GM19193 (cell line): ENCODE measurements around the gene TCF20.

Source experiments
- POLR2A ChIP-seq: IDR thresholded peaks from 4 replicates; pipeline ENCODE4 v1.6.1; 2011; ENCODE audit not compliant: insufficient read depth, insufficient read length; ENCODE audit errors: extremely low read depth

The TCF20 gene

GRCh38 chr22:42291287-42291686 lies 20.8 kb upstream of the TCF20 start:
- TF ChIP-seq POLR2A: no peak

GRCh38 chr22:42289671-42290541 lies 19.5 kb upstream of the TCF20 start:
- no peak for TF ChIP-seq POLR2A

DNA sequence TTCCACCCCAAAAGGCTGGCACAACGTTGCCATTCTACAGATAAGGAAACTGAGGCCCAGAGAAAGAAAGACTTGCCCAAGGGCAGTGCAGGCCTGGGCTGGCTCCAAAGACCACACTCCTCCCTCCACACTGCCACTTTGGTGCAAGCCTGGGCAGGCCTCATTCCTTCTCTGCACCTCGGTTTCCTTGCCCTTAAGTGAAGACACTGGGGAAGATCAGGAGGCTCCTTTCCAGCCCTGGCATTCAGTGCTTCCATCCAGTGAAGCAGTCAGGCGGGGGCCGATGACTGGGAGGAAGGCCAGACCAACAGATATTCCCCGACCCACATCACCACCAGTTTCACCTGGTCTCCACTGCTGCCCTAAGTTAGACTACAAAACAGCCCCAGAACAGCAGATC lies 18.3 kb upstream of the TCF20 start:
- no peak for TF ChIP-seq POLR2A

GRCh38 chr22:42287174-42287890 lies 16.9 kb upstream of the TCF20 start:
- TF ChIP-seq POLR2A: no peak

DNA sequence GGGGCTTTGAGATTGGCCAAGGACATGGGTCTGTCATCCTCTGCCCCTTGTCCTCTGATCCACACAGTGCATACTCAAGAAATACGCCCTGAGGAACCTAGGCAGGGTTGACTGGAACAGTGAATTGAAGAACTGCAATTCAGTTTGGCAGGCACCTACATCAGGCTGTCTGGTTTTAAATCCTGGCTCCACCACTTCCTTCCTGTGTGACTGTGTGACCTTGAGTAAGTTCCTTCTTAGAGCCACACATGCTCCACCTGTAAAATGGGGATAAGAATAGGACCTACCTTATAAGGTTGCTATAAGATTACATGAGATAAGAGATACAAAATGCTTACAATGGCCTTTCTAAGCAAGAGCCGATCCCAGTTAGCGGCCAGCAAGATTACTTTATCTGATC lies 15.8 kb upstream of the TCF20 start:
- TF ChIP-seq POLR2A: no peak

GRCh38 chr22:42285604-42286003 lies 15.2 kb upstream of the TCF20 start:
- TF ChIP-seq POLR2A: no peak

DNA sequence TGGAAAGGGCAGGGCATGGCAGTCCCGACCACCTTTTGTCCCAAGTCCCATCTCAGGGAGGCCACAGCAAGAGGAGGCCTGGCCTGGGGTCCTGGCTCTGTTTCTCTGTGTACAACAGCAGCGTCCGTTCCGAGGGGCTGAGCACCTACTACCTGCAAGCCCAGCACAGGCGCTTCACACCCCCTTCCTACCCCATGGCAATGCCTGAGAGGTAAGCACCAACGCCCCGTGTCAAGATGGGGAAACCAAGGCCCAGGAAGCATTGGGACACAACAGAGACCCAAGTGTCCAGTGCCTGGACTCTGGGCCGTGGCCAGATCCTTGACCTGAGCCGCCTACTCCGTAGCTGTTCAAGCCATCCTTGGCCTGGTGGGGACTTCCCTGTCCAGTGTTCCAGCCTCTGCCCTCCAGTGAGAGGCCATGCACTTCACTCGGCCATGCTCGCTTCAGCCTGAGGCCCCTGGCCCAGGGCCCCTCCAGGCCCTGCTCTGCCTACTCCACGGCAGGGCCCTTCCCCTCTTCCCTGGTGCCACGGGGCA lies 14.3 kb upstream of the TCF20 start:
- no peak for TF ChIP-seq POLR2A

GRCh38 chr22:42284202-42284591 lies 13.7 kb upstream of the TCF20 start:
- no peak for TF ChIP-seq POLR2A

DNA sequence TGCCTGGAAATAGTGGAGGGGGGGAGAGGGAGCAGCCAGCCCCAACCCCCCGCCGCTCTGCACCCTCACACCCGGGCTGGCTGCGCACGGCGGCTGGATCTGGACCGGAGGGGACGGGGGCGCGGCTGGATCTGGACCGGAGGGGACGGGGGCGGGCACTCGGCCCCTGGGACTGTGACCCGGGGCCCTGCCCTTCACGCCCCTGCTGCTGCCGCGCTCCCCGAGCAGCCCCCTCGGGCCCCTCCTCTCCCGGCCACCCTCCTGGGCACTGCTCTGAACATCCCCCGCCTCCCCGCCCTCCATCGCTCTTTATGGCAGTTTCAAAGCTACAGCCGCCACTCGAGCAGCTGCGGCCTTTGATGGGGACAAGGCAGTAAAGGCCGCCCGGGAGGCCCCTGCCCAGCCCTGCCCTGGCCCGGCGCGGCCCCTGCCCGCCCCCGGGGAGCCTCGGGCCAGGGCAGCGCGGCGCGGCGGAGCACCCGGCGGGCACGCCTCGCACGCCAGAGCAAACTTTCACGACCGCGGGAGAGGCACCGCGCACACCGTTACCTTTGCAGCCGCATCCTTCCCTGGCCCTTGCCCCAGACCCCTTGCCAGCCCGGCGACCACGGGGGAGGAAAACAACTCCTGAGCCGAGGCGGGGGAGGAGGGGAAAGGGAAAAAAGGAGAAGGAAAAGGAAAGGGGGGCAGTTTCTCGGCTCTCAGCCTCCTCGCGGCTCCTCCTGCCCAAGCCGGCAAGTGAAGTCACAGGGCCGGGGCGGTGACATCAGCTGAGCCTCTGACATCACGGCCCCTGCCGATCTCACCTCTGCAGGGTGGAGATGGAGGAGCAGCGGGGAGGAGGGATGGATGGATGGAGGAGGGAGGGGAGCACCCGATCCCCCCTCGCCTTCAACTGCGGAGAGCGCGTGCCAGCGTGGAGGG lies 13.1 kb upstream of the TCF20 start:
- no peak for TF ChIP-seq POLR2A

DNA sequence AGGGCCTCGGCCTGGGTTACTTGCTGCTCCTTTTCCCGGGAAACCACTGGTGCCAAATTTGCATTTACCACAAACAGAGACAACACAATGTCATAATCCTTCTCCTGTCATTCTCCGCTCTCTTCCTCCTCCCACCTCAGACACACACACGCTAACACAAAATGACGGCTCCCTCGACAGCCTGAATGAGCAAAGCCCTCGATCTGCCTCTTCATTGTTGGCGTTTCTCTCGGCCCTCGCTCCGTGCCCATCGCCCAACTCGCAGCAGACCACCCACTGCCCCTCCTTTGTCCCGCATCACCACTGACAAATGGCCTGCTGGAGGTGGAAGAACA lies 12.5 kb upstream of the TCF20 start:
- TF ChIP-seq POLR2A: no peak

DNA sequence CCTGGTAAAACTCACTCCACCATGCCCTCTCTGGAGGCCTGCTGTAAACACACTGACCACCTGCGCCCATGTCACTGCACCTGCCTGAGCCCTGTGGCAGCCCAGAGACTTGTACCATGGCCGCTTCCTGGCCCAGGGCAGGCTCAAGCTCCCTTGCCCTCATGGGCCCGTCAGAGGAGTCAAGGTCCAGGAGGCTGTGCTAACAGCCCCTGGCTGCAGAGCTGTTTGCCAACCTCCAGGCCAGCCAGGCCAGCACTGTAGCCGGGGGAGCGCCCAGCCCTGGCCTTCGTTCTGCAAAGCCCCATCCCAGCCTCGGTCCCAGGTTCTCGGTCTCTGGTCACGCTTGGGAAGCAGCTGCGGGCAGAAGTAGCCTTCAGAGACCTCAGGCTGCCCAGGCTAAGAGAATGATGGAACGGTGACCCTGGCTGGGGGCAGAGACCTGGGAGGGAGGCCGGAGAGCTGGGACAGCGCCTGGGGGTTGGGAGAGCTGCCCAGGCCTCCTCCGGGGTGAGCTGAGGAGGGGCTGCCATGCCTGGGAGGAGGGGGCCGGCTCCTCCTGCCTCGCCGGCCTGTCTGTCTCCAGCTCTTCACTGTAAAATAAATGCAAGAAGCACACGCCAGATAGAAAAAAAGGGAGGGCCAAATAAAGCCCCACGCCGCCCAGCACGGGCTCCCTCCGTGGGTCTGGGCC lies 11.9 kb upstream of the TCF20 start:
- TF ChIP-seq POLR2A: no peak

- TF ChIP-seq POLR2A: no peak
Observed at GRCh38 chr22:42281706-42282251, 11.3 kb upstream of the TCF20 start.

DNA sequence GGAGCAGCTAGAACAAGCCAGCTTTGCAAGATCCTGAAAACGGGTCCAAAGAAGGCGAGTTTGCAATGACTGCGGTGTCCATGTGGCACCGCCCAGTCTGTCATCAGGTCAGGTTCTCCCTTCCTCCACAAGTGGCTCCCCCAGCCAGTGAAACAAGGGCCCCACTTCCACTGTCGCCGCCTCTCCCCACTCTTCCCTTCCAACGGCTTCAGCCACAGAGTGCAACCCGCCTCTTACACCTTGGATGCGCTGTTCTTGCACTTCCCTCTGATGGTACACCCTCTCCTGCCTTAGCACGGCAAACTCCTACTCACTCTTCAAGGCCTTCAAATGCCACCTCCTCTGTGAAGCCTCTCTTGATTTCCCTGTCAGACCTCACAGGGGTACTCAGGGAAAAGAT lies 10.8 kb upstream of the TCF20 start:
- no peak for TF ChIP-seq POLR2A

- no peak for TF ChIP-seq POLR2A
Observed at GRCh38 chr22:42280836-42281235, 10.4 kb upstream of the TCF20 start.
